ENCODE measurements around the gene GAR1.

- no peak for TF ChIP-seq CTCF (IDR thresholded peaks at IDR 0.05)
- TF ChIP-seq POLR2A (IDR thresholded peaks at IDR 0.05): no peak
Observed at GRCh38 chr4:109873791-109874514, 58.4 kb downstream of the GAR1 start.
